Left lung (tissue), 10 donors: ENCODE results near the gene HNRNPLL. TPM values are rescaled to one million over a fixed set of nuclear protein-coding genes. Genes with fewer than 3 reads are reported as not detected.
A peak's percentile ranks its signal among the peaks of the same experiment; 100 is the strongest.

ENCODE experiments used
- ATAC-seq: fragments of 200-7000 bp; cut with Tn5 transposase; one replicate; pipeline ENCODE4 v1.9.1; 2020; ENCODE audit warnings: moderate library complexity
- DNase-seq, 4 donors: peaks; one replicate each; pipeline ENCODE4 v3.0.0-alpha.2; 2013 to 2020
- H3K27ac ChIP-seq, 2 donors: fragments of 200-600 bp; sonication (generic) in 1 of 2; one replicate each; pipeline versions ENCODE4 v1.5.0 to v1.8.0; 2020 to 2021
- H3K27me3 ChIP-seq, 2 donors: fragments of 200-600 bp; sonication (generic) in 1 of 2; one replicate each; pipeline versions ENCODE4 v1.5.0 to v1.8.0; 2020 to 2021
- H3K36me3 ChIP-seq, 2 donors: fragments of 200-600 bp; sonication (generic) in 1 of 2; one replicate each; pipeline versions ENCODE4 v1.5.0 to v1.8.0; 2020 to 2021
- H3K4me1 ChIP-seq, 2 donors: fragments of 200-600 bp; one replicate each; pipeline ENCODE4 v1.8.0; 2021
- H3K4me3 ChIP-seq, 2 donors: fragments of 200-600 bp; sonication (generic) in 1 of 2; one replicate each; pipeline versions ENCODE4 v1.5.0 to v1.8.0; 2020 to 2021; ENCODE audit warnings: mild to moderate bottlenecking in 1 of 2
- H3K9me3 ChIP-seq, 2 donors: fragments of 200-600 bp; sonication (generic) in 1 of 2; one replicate each; pipeline versions ENCODE4 v1.5.0 to v1.8.0; 2020 to 2021
- CTCF ChIP-seq, 2 donors: fragments of 200-600 bp; sonication (generic) in 1 of 2; IDR thresholded peaks; one replicate each; pipeline versions ENCODE4 v1.5.0 to v1.8.0; 2021; ENCODE audit warnings: antibody characterized with exemption in 2 of 2
- intact Hi-C, 2 donors: fragments of 100-400 bp; cut with DNase I; formaldehyde crosslinking; loops; one replicate each; pipeline versions ENCODE4 v1.11.2 to v1.14.2; 2022
- polyA plus RNA-seq, 6 donors: library from polyadenylated mRNA; unstranded; fragments of 120-200 nt; gene quantifications; one replicate each; pipeline ENCODE4 v1.2.1, GENCODE V29; 2013; ENCODE audit not compliant: insufficient read length in 6 of 6
- total RNA-seq, 2 donors: library from RNA; stranded (reverse); fragmentation: NEBNext Ultra II Directional; extraction: Animal tissue kit (Norgen Biotek cat#: 25700); gene quantifications; one replicate each; pipeline ENCODE4 v1.2.1, GENCODE V29; 2021
- donor health status: DM: no; HTN: yes; CAD: no.
- donor health status: DM: no; HTN: no; CAD: no.

HNRNPLL gene
- total and polyA plus RNA-seq, 8 donors = 44.2 to 102 (median 75.4) TPM

- H3K27me3 ChIP-seq = no peaks in the 10 kb centered on the region
- intact Hi-C loops = no loop called here
- no peak for TF ChIP-seq CTCF (IDR thresholded peaks at IDR 0.05)
- DNase-seq (peak in 2 of 4 donors; percentile 68 to 78), ATAC-seq (peak; percentile 85)
- H3K9me3 ChIP-seq = no peaks in the 10 kb centered on the region
- no peak overlapping the region for H3K4me3 ChIP-seq
- no peaks in the 10 kb centered on the region for H3K36me3 ChIP-seq
- H3K4me1 ChIP-seq = no peaks in the 10 kb centered on the region
- H3K27ac ChIP-seq = peak overlapping the region; percentile 64 to 86
Observed at GRCh38 chr2:38515155-38516074, 87.3 kb downstream of the HNRNPLL start.

- Histone ChIP-seq H3K27me3 (no peaks in the 10 kb centered on the region), H3K27ac (peak overlapping the region in 1 of 2 donors; percentile 86), H3K9me3 (no peaks in the 10 kb centered on the region), H3K4me1 (no peaks in the 10 kb centered on the region), H3K36me3 (no peaks in the 10 kb centered on the region), H3K4me3 (no peak overlapping the region)
- DNase-seq = no peak
- intact Hi-C loops = no loop called here
- no peak for TF ChIP-seq CTCF (IDR thresholded peaks at IDR 0.05)
- ATAC-seq = no peak
Observed at GRCh38 chr2:38514603-38515154, 88.0 kb downstream of the HNRNPLL start.

GRCh38 chr2:38512211-38512610 is 90.5 kb downstream of the HNRNPLL start:
- no peak for TF ChIP-seq CTCF (IDR thresholded peaks at IDR 0.05)
- Histone ChIP-seq H3K27ac (no peak overlapping the region), H3K9me3 (no peaks in the 10 kb centered on the region), H3K4me3 (no peak overlapping the region), H3K4me1 (peaks cover 0 to 12% of the 10 kb centered on the region in 2 donors), H3K27me3 (no peaks in the 10 kb centered on the region), H3K36me3 (no peaks in the 10 kb centered on the region)
- intact Hi-C loops = no loop called here
- ATAC-seq = no peak
- DNase-seq = no peak

Other genes starting within 250 kb of the HNRNPLL start
- gene ATL2, start 225.7 kb downstream of the HNRNPLL start, total RNA-seq = 10 to 100 TPM; 42.2 to 51.9 TPM
- 10 to 100 TPM; 64.9 to 77.0 (median 74.0) TPM for gene ATL2, start 225.7 kb downstream of the HNRNPLL start, polyA plus RNA-seq
- gene GALM, start 63.2 kb upstream of the HNRNPLL start, total RNA-seq = 10 to 100 TPM; 12.8 to 21.3 TPM
- 10 to 100 TPM; 21.2 to 33.6 (median 25.8) TPM for gene GALM, start 63.2 kb upstream of the HNRNPLL start, polyA plus RNA-seq
- gene SRSF7, start 148.4 kb upstream of the HNRNPLL start, total RNA-seq = 100 to 1,000 TPM in 1 of 2 donors, 10 to 100 TPM in 1; 83.3 to 139 TPM
- 100 to 1,000 TPM; 227 to 290 (median 233) TPM for gene SRSF7, start 148.4 kb upstream of the HNRNPLL start, polyA plus RNA-seq
- gene GEMIN6, start 175.3 kb upstream of the HNRNPLL start, total RNA-seq = 10 to 100 TPM; 12.4 to 13.0 TPM
- 10 to 100 TPM; 17.0 to 22.3 (median 18.2) TPM for gene GEMIN6, start 175.3 kb upstream of the HNRNPLL start, polyA plus RNA-seq